GM19239 (cell line): Measurements from ENCODE around the gene PPCDC.

Experiments used
- DNase-seq: peaks from one replicate; pipeline ENCODE4 v3.0.0; 2011; ENCODE audit warnings: low spot score; ENCODE audit not compliant: insufficient read length
- FAIRE-seq: peaks from 2 replicates; lab custom pipeline; 2011; peaks lifted over from hg19 to GRCh38; lab: Jason Lieb, UNC

Gene PPCDC

DNA sequence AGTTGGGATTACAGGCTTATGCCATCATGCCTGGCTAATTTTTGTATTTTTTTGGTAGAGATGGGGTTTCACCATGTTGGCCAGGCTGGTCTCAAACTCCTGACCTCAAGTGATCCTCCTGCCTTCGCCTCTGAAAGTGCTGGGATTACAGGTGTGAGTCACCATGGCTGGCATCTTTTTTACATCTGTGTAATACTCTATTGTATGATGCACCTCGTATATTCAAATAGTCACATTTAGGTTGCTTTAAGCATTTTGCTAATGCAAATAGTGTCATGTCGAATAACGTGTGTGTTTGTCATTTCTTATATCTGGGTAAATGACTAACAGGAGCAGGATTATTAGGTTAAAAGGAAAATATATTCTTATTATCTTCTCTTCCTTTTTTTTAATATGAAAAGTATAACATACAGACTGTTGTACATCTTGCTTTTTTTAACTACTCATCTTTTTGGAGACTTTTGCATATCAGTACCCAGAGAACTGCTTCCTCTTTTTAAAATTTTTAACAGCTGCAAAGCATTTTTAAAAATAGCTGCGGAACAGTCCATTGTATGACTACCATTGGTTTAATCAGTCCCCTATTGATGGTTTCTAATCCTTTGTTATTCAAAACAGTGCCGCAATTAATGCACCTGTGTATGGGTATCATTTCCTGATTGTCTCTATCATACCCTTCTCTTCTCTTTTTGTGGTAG lies 14.6 kb upstream of the PPCDC start:
- DNase-seq: no peak
- FAIRE-seq: peak; percentile 87

- no peak for DNase-seq
- FAIRE-seq: no peak
Measured at GRCh38 chr15:75016431-75016830, 7.0 kb upstream of the PPCDC start.

DNA sequence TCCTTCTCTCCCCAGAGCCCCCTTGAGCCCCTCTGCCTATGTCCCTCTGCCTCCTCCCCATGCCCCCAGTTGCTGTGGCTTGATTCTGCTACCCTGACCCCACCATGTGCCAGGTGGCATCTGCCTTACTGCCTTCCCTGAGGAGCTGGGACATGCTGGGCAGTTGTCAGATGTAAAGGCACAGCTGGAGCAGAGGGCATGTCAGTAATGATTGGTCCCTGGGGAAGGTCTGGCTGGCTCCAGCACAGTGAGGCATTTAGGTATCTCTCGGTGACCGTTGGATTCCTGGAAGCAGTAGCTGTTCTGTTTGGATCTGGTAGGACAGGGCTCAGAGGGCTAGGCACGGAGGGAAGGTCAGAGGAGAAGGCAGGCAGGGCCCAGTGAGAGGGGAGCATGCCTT lies 3.5 kb upstream of the PPCDC start:
- FAIRE-seq (no peak), DNase-seq (no peak)

DNA sequence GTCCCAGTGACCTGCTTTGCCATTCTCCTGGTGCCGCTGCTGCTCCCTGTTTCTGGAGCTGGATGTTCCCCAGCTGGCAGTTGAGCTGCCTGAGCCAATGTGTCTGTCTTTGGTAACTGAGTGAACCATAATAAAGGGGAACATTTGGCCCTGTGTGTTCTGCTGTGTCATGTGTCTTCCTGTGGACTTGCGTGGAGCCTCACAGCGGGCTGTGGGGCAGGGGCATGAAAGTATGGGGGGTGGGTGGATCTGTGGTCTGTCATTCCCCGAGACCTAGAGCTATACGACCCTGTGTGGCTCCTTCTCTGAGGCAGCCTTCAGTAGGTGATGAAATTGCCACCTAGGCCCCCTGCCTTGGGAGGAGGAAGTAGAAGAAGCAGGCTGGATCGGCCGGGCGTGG lies 2.0 kb upstream of the PPCDC start:
- no peak for DNase-seq
- no peak for FAIRE-seq

GRCh38 chr15:75022783-75023180 lies 608 bp upstream of the PPCDC start:
- no peak for FAIRE-seq
- no peak for DNase-seq

- DNase-seq (no peak), FAIRE-seq (peak; percentile 67)
Measured at GRCh38 chr15:75023872-75024636, 664 bp downstream of the PPCDC start.

DNA sequence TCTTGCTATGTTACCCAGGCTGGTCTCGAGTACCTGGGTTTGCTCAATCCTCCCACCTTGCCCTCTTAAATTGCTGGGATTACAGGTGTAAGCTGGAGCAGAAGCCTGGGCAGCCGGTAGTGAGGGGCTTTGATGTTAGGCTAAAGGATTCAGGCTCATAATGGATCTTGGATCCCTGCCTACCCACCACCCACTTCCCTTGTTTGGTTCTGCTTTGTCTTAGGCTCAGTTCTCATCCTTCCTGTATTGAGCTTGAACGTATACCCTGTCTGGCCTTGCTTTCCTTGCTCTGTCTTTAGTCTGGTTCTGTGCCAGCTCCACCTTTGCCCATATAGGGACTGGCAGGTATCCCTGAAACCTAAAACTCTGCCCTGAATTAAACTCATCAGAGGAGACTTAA lies 1.7 kb downstream of the PPCDC start:
- DNase-seq (no peak), FAIRE-seq (no peak)

DNA sequence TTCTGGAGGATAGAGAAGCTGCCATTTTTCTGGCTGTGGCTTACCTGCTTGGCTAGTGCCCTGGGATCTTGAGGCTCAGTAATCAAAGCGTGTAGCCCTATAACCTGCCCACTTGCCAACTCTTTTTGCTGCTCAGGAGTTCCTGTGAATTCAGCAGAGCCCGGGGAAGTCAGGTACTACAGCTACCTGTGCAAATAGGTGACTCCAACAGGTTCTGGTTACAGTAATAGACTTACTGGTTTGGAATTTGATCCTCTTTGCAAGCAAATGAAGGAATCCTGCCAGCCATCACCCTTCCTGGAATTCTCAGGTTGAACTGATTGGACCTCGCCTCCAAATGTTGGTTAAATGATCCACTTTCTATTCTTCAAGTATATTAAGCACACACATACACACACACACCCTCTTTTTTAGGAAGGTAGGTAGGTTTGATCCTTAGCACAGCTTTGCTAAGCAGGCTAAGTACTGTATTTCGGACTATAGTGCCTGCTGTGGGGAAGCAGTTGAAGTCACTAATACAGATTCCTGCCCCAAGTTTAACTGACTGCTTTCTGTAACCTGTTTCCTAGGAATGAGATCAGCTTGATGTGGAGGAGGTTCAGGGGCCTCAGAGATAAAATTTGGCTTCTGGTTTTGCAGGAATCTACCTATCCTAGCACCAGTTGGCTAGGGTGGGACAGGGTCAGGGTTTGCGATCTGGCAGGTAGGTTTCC lies 2.3 kb downstream of the PPCDC start:
- FAIRE-seq (no peak), DNase-seq (no peak)

DNA sequence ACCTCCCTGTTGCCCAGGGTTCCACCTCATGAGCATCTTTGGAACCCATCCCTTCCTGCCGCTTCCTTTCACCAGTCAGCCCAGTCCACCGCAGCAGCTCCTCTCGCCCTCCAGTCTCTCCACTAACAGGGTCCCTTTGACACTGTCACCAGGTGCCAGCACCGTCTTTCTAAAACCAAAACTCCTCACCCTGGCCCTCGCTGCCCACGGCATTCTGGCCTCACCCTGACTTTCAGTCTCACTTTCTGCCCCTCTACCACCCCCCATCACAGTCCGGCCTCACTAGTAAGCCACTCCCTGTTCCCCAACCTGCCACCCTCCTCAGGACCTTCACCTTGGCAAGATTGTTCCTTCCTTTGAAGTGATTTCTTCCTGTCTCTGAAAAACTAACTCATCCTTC lies 4.2 kb downstream of the PPCDC start:
- FAIRE-seq (no peak), DNase-seq (no peak)

DNA sequence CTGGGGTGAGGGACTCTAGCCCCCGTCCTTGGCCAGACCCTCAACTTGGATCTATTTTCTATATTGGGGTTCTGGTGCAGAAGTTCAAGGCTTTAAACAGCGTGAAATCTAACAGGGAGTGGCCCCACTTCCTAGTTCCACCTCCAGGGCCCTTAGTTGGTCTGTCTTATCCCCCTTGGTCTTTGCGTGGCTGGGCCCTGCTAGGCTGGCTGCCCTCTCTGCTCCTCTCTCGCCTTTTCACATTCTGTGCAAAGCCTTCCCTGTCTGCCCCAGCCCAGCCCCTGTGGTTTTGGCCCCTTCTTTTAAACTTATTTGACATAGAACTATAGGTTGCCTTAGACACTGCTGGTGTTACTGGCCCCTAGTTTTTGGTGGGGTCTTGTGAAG lies 5.6 kb downstream of the PPCDC start:
- DNase-seq (no peak), FAIRE-seq (no peak)

DNA sequence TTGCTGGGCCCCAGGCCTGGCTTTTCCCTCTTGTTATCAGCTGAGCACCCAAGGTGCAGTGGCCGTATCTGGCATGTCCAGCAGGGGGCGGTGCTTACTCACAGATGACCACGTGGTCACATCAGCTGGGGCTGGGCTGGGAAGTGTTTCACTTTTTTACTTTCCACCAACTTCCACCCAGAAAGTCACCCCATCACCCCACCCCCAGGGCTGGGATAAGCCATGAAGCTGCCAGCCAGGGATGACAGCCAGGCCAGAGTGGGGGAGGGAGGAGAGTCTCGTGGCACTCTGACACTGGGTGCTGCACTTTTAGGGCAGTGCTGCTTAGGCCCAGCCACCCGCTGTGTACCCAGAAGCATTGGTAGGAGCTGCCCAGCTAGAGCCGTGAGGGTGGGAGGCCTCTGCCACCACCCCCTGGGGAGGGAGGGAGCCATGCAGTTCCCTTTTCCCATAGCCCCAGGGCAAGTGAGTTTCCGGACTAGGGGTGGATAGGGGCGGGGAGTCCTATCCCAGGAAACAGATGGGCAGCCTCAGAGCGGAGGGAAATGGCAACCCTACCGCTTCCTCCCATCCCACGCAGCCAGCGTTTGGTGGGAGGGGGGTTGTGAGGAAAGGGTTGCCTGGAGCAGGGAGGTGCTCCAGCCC lies 6.1 kb downstream of the PPCDC start:
- DNase-seq: no peak
- FAIRE-seq: peak; percentile 91

- FAIRE-seq: peak; percentile 11
- no peak for DNase-seq
Measured at GRCh38 chr15:75030023-75030413, 6.6 kb downstream of the PPCDC start.

DNA sequence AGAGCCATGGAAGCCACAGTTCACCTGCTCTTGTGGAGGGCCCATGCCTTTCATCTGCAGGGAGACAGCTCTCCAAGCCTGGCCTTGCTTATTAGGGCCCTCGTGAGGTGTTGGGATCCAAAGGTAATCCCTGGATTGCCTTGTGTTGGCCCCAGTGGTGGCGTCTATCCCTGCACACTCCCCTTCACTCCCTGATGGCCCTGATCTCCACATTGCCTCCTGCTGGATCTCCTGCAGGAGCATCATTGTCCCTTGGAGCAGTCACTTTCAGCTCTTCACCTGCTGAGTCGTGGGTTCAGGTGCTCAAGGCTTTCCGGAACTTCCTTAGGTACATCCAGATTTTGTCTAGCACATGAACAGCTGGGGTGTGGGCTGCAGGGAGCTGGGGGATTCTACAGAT lies 7.0 kb downstream of the PPCDC start:
- FAIRE-seq (no peak), DNase-seq (no peak)

GRCh38 chr15:75031848-75032247 lies 8.5 kb downstream of the PPCDC start:
- DNase-seq (no peak), FAIRE-seq (no peak)

GRCh38 chr15:75032395-75032794 lies 9.0 kb downstream of the PPCDC start:
- FAIRE-seq (no peak), DNase-seq (no peak)

GRCh38 chr15:75033809-75034208 lies 10.4 kb downstream of the PPCDC start:
- DNase-seq (no peak), FAIRE-seq (no peak)

DNA sequence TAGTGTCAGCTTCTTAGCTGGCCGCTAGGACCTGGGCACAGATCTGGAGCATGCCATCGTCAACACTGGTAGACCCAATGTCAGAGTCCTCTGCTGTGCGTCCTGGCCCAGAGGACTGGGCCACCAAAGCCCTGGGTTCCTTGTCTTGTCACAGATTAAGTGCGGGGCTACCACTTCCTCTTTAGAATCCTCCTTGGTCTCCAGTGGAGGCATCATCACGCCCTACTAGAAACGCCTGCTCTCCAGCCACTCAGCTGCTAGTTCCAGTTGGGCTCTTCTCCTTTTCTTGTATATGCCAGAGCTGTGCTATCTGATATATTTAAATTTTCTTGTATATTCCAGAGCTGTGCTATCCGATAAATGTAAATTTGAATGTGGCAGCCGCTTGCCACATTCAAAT lies 11.2 kb downstream of the PPCDC start:
- no peak for FAIRE-seq

DNA sequence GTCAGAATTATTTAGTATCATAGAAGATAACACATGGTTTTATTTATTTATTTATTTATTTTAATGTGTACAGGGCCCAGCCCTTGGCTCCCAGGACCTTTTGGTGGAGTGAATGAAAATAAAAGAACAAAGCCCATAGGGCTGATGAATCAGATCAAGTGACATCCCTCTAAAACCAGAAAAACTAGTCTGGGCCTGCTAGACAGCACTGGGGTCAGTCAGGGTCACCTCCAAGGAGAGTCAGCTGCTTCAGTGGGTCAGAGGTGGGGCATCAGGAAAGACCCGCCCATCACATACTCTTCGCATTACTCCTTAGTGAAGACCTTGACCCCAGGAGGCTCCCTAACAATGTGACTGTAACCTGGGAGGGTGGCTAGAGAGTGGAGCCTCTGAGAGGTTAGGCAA lies 12.8 kb downstream of the PPCDC start:
- no peak for DNase-seq

More for the DNA sequence above, 11.2 kb downstream of the PPCDC start:
- DNase-seq: no peak

DNA sequence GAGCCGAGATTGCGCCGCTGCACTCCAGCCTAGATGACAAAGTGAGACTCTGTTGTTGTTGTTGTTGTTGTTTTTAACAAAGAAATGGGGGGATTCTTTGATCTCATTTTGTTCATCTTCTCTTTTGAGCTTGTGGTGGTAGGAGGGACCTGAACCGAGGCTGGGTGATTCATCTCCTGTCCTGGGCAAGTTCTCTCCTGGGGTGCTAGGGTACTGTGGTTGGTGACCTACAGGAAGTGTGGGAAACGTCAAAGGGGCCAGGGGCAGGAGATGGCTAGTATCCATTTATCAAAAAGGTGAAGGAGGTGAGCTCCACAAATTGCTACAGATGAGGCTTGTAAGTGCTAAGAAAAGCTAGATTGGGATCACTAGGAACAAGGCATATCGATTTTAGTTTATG lies 14.3 kb downstream of the PPCDC start:
- DNase-seq: no peak
- no peak for FAIRE-seq

More for the DNA sequence above, 12.8 kb downstream of the PPCDC start:
- FAIRE-seq: no peak

- no peak for DNase-seq
- FAIRE-seq: no peak
Measured at GRCh38 chr15:75038231-75038630, 14.8 kb downstream of the PPCDC start.
